ENCODE results near the gene UVRAG. TPM values are rescaled to one million over a fixed set of nuclear protein-coding genes. Genes with fewer than 3 reads are reported as not detected.

UVRAG gene
- total RNA-seq, 1 donor from 2014 or later: 34.0 TPM

DNA sequence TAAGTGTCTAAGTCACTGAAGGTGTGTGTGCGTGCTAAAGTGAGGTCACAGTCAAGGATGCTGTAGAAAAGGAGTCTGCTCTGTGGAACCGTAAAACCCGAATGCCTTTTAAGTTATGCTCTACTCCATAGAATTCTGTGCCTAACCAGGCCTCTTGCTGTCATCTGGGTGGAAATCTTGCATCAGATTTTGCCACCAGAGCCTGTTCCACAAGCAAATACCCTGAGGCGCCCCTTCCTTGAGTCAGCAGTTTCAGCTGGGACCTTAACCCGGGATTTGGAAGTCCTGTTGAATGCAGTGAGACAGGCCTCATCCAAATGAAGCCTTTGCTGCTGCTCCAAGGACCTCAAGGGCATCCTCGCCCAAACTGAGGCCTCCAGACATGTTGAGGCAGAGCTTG lies 281.5 kb downstream of the UVRAG start:
- TF ChIP-seq EZH2phosphoT487 (IDR thresholded peaks at IDR 0.05): no peak
- TF ChIP-seq EZH2 (IDR thresholded peaks at IDR 0.05): no peak
- TF ChIP-seq, protein P1, sequence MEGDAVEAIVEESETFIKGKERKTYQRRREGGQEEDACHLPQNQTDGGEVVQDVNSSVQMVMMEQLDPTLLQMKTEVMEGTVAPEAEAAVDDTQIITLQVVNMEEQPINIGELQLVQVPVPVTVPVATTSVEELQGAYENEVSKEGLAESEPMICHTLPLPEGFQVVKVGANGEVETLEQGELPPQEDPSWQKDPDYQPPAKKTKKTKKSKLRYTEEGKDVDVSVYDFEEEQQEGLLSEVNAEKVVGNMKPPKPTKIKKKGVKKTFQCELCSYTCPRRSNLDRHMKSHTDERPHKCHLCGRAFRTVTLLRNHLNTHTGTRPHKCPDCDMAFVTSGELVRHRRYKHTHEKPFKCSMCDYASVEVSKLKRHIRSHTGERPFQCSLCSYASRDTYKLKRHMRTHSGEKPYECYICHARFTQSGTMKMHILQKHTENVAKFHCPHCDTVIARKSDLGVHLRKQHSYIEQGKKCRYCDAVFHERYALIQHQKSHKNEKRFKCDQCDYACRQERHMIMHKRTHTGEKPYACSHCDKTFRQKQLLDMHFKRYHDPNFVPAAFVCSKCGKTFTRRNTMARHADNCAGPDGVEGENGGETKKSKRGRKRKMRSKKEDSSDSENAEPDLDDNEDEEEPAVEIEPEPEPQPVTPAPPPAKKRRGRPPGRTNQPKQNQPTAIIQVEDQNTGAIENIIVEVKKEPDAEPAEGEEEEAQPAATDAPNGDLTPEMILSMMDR (IDR thresholded peaks at IDR 0.05): no peak
- Mint-ChIP-seq H3K36me3 (peaks cover 4% of the 10 kb centered on the region), H3K9me3 (peaks cover 12% of the 10 kb centered on the region), H3K27ac (no peak overlapping the region), H3K4me3 (no peak overlapping the region), H3K4me1 (no peaks in the 10 kb centered on the region), H3K27me3 (ENCODE audit: insufficient read depth, low read depth) (no peaks in the 10 kb centered on the region)
- no peak for DNase-seq (ENCODE audit: low spot score)
- Histone ChIP-seq H3K4me3 (no peak overlapping the region), H3K9ac (no peak overlapping the region), H3K9me3 (ENCODE audit: low read depth) (peaks cover 3% of the 10 kb centered on the region), H4K20me1 (ENCODE audit: low read depth) (peaks cover 10% of the 10 kb centered on the region), H3K4me2 (no peak overlapping the region), H2AFZ (replicated peaks) (no peak overlapping the region), H3K79me2 (ENCODE audit: low read depth) (peaks cover 12% of the 10 kb centered on the region), H3F3A (ENCODE audit: low read depth) (no peaks in the 10 kb centered on the region), H3K36me3 (peaks cover under 1% of the 10 kb centered on the region), H3K27ac (no peak overlapping the region), H3K4me1 (no peaks in the 10 kb centered on the region), H3K27me3 (no peaks in the 10 kb centered on the region)

DNA sequence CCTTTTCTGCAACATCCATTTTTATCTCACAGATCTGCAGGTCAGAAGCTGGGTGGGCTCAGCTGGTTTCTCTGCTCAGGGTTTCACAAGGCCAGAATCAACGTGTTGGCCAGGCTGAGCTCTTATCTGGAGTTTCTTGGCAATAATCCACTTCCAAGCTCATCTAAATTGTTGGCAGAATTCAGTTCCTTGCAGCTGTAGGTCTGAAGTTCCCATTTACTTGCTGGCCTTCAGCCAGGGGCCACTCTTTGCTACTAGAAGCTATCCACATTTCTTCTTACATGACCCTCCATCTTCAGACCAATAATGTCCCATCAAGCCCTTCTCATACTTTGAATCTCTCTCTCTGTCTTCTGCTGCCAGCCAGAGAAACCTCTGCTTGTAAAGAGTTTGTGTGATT lies 287.8 kb downstream of the UVRAG start:
- TF ChIP-seq EZH2 (IDR thresholded peaks at IDR 0.05): no peak
- TF ChIP-seq, protein P1 (IDR thresholded peaks at IDR 0.05): no peak
- TF ChIP-seq EZH2phosphoT487 (IDR thresholded peaks at IDR 0.05): no peak
- Histone ChIP-seq H3K27ac (no peak overlapping the region), H3K9ac (no peak overlapping the region), H3K9me3 (ENCODE audit: low read depth) (no peaks in the 10 kb centered on the region), H2AFZ (replicated peaks) (no peak overlapping the region), H3K4me1 (no peaks in the 10 kb centered on the region), H3K4me3 (no peak overlapping the region), H3K79me2 (ENCODE audit: low read depth) (peaks cover 14% of the 10 kb centered on the region), H3F3A (ENCODE audit: low read depth) (no peaks in the 10 kb centered on the region), H3K27me3 (no peaks in the 10 kb centered on the region), H3K36me3 (no peaks in the 10 kb centered on the region), H4K20me1 (ENCODE audit: low read depth) (no peaks in the 10 kb centered on the region), H3K4me2 (no peak overlapping the region)
- Mint-ChIP-seq H3K27ac (no peak overlapping the region), H3K4me1 (no peaks in the 10 kb centered on the region), H3K27me3 (ENCODE audit: insufficient read depth, low read depth) (peaks cover 2% of the 10 kb centered on the region), H3K36me3 (no peaks in the 10 kb centered on the region), H3K4me3 (no peak overlapping the region), H3K9me3 (no peaks in the 10 kb centered on the region)
- DNase-seq (ENCODE audit: low spot score): no peak

DNA sequence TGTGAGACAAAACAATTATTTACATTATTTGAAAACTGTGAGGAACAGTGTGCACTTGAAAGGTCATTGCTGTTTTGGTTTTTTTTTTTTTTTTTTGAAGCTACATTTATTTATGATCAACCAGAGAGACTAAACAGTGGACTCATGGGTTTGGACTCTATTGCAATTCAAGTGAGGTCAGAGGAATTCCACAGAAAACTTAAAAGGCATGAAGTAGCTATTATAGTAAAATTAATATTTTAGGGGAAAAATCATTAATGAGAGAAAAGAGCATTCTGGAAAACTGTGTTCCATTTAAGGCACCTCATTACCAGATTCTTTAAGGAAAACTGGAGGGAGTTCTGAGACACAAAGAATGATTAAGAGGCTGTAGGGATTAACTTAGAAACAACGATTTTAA lies 288.4 kb downstream of the UVRAG start:
- H3K4me3 Mint-ChIP-seq: no peak overlapping the region
- no peaks in the 10 kb centered on the region for H3K9me3 ChIP-seq (ENCODE audit: low read depth)
- no peaks in the 10 kb centered on the region for H3K4me1 Mint-ChIP-seq
- no peak for DNase-seq (ENCODE audit: low spot score)
- H3K9ac ChIP-seq: no peak overlapping the region
- no peak overlapping the region for H3K4me3 ChIP-seq
- no peaks in the 10 kb centered on the region for H3K36me3 ChIP-seq
- no peaks in the 10 kb centered on the region for H3K9me3 Mint-ChIP-seq
- TF ChIP-seq, protein P1 (IDR thresholded peaks at IDR 0.05): no peak
- no peak for TF ChIP-seq EZH2 (IDR thresholded peaks at IDR 0.05)
- TF ChIP-seq EZH2phosphoT487 (IDR thresholded peaks at IDR 0.05): no peak
- no peaks in the 10 kb centered on the region for H3K4me1 ChIP-seq
- no peak overlapping the region for H3K27ac Mint-ChIP-seq
- no peak overlapping the region for H2AFZ ChIP-seq (replicated peaks)
- H3F3A ChIP-seq (ENCODE audit: low read depth): no peaks in the 10 kb centered on the region
- peaks cover 2% of the 10 kb centered on the region for H3K27me3 Mint-ChIP-seq (ENCODE audit: insufficient read depth, low read depth)
- H3K79me2 ChIP-seq (ENCODE audit: low read depth): peaks cover 14% of the 10 kb centered on the region
- no peaks in the 10 kb centered on the region for H3K36me3 Mint-ChIP-seq
- H4K20me1 ChIP-seq (ENCODE audit: low read depth): no peaks in the 10 kb centered on the region
- H3K4me2 ChIP-seq: no peak overlapping the region
- no peak overlapping the region for H3K27ac ChIP-seq
- no peaks in the 10 kb centered on the region for H3K27me3 ChIP-seq

Data from neural progenitor cell (in vitro differentiated cells).